ENCODE data around the gene RWDD3. TPM values are rescaled to one million over a fixed set of nuclear protein-coding genes. Genes with fewer than 3 reads are reported as not detected.

Gene RWDD3, protein sequence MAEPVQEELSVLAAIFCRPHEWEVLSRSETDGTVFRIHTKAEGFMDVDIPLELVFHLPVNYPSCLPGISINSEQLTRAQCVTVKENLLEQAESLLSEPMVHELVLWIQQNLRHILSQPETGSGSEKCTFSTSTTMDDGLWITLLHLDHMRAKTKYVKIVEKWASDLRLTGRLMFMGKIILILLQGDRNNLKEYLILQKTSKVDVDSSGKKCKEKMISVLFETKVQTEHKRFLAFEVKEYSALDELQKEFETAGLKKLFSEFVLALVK
- 11.5 and 13.4 TPM in 2 replicates for total RNA-seq

GRCh38 chr1:95233737-95234500 is at the start of gene RWDD3:
RWDD3 (plus strand) TSS chr1:95234210; CDS start chr1:95234231, 21 bp downstream.

Other genes starting within 250 kb of the RWDD3 start
- 1.6 and 2.3 TPM in 2 replicates for gene ALG14, start 161.3 kb upstream of the RWDD3 start, total RNA-seq
- 0.13 and 0.16 TPM in 2 replicates for gene TLCD4, start 116.9 kb upstream of the RWDD3 start, total RNA-seq